NCI-H1105 treated with DMSO at 0.1 percent for 48 hours (cell line): Measurements from ENCODE around the gene SHC3.

ENCODE experiments used
- DNase-seq: peaks from one replicate; lab custom pipeline; 2025; lab: John Stamatoyannopoulos, UW

Gene SHC3

DNA sequence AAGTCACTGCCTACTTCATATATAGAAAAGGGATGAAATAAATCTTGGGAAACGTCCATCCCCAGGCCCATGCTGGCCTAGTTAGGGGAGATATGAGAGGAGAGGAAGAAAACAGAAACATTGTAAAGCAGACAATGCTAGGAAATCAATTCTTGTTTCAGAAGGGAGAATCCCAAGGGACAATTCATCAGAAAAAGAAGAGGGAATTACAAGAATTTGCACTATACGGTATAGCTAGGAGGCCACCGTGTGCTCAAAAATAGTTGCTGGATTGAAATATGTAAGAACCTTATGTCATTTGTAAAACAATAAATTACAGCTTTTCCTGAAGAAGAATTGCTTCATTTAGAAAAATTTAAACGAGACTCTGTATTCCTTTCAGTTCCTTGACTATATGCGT, 8.3 kb upstream of the SHC3 start:
- no peak for DNase-seq

DNA sequence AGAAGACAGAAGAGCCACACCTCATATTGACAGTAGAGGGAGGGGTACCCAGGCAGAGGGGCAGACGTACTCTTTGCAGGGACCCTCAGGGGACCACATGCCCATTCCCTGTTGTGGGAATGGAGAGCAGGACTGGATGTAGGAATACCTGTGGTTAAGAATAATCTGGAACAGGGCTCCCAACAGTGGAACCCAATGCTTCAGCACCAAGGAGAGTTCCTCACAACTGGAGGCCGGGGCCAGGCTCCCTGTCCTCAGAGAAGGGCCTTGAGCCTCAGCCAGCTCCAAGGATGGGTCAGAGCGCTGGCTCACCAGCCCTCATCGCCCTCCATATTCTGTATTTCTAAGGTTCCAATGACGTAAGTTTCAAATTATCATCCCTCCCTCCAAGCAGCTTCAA, 7.4 kb upstream of the SHC3 start:
- no peak for DNase-seq

DNA sequence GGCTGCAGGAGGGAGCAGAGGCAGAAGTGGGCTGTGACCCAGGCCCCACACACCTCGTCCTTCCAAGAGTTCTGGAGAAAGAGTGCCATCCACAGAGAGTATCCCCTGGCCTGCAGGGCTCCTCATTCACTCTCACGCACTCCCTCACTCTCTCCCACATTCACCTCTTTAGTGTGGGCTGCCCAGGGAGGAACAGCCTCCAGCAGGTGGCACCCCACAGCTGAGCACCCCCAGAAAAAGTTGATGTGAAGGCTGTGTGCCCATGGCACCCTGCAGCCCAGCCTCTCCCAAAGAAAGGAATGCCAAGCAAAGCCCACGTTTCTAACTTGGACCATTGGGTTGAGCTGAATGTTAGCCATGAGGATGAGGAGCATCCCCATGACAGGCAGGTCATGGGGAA, 4.5 kb upstream of the SHC3 start:
- no peak for DNase-seq

DNA sequence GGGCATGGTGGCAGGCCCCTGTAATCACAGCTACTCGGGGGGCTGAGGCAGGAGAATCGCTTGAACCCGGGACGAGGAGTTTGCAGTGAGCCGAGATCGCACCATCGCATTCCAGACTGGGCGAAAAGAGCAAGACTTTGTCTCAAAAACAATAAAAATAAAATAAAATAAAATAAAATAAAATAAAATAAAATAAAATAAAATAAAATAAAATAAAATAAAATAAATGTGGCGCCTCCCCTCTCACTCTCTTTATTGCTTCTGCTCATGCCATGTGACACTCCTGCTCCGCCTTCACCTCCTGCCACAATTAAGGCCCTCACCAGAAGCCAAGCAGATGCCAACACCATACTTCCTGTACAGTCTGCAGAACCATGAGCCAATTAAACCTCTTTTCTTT, 3.8 kb upstream of the SHC3 start:
- no peak for DNase-seq

DNA sequence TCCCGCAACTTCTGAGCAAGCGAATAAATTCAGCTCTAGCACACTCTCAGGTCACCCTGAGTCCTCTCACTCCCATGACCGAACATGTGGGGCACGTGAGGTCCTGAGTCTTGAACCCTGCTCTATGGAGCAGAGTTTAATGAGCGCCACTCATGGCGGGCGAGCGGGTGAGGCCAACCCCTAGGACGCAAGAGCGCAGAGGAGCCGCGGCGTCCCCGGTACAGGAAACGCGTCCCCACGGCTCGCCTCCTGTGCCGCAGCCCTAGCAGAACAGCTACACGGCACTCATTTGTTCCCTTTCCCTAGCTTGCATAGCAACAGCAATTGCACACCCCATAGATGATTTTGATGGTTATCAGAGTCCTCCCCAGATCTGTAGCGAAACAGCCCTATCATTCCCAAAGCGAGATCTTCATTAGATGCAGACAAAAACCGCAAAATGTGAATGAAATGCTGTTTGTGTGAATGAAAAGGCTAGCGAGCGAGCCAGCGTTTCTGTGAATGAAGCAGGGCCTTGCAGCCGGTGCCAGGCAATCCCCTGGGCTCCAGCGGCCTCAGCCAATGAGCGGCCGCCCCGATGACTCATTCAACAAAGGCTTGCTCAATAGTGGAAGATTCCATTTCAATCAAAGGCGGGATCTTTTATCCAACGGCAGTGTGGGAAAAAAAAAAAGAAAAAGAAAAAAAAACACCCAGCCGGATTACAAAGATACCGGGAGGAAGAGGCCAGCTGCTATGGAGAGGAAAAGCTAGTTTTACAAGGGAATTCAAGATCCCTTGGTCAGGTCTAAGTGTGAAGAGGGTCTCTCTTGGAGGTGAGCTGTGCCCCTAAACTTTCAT, 1.5 kb upstream of the SHC3 start:
- peak; percentile 95 for DNase-seq

DNA sequence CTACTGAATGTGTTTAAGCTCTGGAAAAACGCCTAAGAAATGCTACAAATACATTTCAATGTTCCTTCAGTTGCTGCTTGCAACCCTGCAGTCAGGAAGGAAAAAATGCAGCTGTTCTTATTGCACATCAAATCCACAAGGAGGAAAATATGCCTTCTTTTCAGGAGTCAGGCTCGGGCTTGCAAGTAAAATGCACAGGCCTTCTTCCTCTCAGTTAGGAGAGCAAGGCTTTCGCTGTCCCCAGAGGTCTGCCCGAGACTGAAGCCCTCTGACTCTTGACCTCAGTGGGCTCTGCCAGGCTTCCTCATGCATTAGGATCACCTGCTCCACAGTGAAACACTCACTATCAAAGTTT, 899 bp upstream of the SHC3 start:
- DNase-seq: peak; percentile 54

DNA sequence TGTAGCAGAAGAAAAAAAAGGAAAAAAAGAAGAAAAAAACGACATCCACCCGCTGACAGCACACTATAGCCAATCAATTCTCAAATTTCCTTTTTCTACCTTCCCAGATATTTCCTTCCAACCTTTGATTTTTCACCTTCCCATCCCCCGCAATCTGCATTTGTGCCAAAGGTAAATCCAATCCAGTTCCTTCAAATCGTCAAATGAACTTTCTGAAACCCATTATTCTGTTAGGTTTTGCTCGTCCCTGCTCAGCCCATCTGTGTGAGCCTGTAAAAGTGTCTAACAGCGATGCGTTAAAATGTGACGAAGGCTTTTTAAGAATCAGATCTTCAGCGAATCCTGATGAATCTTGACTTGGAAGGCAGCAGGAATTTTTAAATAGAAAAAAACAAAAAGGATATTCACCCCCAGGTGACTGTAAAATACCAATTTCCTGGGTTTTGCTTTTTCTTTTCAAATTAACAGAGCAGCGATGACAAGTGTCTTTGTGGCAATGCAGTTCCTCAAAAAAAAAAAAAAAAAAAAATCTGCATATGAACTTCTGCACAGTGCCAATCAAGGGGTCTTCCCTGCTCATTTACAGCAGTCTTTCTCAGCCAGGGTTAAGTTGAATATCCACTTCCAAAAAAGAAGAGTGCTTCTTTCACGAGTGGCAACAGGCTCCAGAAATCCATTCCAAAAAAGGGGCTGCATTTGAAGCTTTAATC, 367 bp upstream of the SHC3 start:
- no peak for DNase-seq

DNA sequence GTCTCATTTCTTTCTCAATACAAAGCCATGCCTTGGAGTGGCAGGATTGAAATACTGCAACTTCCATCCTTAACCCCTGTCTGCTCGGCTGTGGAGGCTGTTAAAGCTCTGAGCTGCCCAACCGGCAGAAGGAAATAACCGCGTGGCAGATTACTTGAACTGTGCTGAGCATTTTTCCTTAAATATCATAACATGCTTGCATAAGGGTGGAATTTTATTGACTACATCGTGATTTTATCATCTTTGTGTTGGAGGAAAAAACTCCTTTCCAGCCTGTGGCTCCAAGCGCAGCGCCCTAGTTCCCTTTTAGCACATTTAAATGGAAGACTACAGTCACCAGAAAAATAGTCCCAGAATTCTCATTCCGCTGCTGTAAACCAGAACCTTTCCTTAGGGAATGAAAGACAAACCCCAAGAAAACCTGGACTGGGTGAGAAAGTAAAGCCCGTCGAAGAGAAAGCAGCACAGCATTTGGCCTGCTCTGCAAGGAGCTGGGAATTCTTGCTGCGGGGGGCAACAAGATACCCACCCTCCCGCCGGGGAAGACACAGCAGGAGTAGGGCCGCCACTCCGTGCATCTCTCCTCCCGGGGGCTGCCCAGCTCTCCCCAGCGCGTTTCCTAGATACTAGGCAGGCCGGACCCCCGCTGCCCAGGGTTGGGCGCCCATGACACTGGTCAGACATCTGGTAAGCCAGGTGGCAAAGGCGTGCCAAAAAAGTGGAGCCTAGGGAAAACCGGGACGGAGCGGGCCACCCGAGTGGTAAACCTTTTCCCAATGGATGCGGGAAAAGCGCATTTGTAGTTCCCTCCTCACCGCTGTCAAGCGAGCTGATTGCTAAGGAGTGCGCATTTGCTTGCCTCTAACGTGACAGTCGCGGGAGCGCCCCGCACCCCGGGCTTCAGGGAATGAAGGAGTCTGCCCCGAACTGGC, 1.3 kb downstream of the SHC3 start:
- peak; percentile 13 for DNase-seq

DNA sequence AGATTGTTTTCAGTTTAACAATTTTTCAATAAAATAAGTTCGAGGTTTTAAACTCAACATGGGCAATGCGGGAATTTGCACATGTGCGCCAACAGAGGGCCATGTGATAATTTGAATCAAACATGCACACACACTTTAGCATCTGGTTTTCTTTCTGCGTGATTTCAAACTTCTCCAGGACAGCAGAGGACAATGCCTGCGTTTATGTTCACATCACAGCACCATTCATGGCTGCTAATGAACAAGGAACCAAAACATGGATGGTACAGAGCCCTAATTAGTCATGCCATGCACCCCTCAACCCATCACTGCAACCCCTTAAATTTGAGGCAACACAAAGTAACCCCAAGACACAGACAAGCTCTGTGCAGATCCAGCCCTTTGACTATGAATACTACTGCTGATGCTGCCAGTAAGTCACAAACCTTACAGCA, 2.8 kb downstream of the SHC3 start:
- no peak for DNase-seq

DNA sequence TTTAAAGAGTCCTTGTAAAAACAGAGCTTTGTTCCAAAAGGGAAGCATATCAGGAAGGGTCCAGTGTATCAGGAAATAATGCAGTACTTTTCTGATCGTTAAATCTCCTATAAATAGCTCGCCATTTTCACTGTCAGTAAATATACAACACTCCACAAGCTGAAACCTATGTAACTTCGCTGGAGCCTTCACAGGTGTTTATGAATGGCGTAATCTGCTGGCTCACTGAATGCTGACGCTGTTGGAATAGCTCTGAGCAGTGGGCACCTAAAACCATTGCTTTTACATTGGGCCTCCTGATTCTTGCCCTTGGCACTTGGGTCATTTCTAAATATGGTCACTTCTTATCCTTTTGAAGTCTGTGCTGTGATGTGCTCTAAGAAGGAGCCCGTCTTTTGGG, 4.3 kb downstream of the SHC3 start:
- no peak for DNase-seq

DNA sequence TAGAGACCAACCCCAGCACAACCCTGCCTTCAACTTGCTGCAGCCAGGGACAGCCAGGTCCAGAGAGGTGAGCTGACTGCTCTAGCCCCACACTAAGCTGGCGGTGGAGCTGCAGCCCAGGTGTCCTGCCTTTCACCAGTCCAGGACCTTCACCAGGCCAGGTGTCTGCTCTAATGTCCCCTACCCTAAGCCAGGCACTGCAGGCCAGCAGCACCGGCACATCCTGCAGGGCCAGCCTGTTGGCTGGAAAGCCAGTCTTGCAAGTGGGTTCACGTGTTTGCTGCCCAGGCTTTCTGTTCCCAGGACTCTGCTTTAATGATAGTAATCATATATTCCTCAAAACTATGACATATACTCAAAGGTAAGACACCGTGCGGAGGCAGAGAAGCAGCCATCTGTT, 5.5 kb downstream of the SHC3 start:
- no peak for DNase-seq

DNA sequence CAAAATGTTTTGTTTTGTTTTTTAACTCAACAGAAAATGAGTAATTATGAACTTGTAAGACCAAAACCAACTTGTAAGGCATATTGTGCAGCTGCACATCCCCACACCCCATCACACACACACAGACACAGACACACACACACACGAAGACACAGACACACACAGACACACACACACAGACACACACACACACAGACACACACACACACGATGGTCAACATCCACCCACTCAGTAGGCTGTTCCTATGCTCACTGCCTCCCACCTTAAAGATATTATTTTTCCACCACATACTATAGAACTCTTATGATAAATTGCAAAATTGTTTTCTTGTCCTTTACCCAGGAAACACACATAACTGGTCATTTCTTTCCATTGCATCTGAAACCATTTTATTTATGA, 6.2 kb downstream of the SHC3 start:
- no peak for DNase-seq

DNA sequence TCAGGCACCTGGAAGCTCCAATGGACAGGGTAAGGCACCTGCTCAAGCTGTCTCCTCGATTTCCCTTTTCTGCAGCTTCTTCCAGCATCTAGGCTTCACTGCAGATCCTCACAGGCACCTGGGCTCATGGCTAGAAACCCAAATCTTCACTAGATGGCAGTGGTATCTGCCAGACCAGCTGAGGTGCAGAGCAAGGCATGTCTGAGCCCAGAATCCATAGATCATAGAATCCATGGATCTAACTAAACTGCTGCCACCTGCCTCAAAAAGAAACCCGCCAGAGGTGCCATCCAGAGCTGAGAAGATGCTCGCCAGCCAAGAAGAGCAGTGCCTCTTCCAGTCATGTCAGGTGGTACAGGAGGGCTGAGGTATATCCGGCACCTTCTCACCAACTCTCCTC, 6.9 kb downstream of the SHC3 start:
- no peak for DNase-seq

DNA sequence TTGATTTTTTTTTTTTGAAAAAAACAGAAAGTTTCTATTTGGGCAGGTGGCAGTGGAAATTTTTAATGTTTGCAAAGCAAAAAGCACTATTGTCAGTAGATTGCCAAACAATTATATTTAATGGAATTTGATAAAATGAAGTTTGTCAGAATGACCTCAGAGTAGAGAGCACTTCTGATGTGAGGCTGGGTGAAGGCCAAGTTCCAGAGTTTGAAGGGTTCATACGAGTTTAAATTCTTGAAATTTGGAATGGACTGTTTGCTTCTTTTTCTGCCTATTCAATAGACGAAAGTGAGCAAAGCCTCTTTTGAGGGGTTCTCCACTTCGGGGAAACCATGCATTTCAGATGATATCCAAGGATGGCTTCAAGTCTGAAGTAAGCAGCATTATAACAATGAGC, 7.4 kb downstream of the SHC3 start:
- no peak for DNase-seq

DNA sequence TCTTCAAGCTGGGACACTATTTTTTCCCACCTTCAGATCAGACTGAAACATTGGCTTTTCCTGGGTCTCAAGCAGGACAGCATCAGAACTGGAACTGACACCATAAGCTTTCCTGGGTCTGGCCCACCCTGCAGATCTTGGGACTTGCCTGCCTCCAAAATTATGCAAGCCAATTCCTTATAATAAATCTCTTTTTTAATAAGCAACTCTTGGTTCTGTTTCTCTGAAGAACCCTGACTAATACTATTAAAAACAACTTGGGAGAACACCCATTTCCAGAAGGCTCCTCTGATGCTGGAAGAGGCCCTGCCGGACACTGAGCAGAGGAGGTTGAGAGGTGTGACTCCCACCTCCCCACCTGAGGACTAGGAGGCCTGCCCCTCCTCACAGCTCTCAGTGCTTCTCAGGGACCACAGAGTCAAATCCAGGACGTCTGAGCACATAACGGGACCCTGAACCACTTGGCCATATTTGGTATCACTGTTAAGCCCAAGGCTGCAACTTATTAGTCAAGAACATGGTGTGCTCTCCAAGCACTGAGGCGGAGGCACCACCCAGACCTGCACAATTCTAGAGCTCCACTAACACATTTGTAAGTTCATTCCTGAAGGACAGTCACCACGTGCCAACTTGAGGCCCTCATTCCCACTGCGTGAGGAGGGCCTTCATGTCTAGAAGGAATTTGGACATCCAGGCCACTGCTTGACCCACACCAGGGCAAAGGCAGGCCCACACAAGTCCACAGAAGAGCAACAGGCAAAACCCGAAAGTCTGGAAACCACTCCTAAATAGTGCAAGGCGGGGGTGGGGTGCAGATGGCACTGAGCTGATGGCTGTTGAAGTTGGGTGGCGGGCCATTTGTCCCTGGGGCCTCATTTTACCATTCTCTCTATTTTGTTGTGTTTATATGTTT, 9.5 kb downstream of the SHC3 start:
- DNase-seq: no peak

DNA sequence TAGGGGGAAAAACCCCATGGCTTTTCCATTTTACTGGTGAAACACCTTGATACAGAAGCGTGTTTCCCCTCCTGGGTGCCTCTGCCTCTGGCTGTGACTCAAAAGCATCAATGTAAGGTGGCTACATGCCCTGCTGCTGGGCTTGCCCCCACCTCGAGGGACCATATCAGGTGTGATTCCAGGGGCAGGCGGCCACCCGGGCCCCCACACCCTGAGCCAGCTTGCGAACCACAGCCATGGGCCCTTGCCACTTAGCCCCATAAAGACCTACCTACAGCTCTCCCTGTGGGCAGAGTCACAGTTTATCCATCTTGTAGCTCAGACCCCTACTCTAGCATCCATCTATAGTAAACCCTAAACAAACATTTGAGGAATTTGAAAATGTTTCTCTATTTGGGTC, 10.8 kb downstream of the SHC3 start:
- no peak for DNase-seq

DNA sequence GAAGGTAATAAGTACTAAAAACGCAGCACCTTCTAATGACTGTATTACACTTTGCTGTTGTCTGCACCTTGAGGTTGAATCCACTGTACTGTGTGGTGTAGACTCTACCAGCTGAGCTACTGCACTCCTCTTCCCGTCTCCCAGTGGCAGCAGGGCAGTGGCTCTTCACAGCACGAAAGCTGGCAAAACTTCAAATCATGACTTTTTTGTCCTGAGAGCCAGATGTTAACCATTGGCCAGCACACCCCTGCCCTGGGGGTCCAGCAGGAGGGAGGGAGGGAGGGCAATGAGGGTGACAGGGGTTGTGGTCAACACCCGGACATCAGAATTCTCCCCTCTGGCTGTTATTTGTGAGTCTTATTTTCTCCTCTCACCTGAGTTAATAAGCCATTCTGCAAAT, 11.8 kb downstream of the SHC3 start:
- no peak for DNase-seq

DNA sequence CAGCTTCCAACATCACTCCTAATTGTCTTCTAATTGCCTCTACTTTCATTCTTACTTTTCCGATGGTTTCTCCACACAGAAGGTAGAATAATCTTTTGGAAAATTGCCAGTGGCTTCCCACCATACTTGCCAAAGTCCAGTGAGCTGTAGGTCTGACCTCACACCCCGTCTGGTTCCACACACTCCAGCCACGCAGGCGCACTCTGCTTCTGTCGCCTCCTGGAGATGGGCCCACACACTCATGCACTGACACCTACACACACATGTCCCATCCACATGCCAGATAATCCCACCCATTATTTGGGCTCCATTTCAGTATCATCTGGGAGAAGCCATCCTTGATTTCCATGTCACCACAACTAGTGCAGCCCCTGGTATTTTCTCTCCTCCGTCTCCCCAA, 12.7 kb downstream of the SHC3 start:
- DNase-seq: no peak

DNA sequence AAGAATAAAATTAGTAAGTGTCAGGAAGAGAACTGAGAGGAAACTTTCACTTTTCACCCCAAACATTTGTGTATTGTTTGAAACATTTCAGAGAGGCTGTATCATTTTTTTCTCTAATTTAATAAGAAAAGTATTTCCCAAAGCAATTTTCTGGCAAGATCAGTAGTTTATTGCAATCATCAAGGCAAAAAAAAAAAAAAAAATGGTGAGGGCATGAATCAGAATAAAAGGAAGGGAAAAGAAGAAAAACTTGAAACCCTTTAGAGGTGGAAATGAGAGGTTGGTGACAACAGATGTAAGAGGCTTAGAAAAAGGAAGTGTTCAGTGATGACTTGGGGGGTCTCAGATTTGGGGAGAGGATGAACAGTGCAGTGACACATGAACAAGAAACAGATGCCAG, 13.3 kb downstream of the SHC3 start:
- no peak for DNase-seq

DNA sequence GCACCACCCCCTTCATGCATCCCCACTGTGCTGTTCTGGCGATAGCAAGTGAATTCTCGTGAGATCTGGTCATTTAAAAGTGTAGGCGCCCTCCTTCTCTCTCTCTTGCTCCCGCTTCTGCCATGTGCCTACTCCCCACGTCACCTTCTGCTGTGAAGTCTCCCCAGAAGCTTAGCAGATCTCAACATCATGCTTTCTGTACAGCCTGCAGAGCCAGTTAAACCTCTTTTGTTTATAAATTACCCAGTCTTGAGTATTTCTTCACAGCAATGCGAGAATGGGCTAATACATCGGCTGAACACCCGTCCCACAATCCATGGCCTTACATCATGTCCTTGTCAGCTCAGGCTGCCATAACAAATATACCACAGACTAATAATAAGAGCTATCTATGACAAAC, 17.4 kb downstream of the SHC3 start:
- no peak for DNase-seq

DNA sequence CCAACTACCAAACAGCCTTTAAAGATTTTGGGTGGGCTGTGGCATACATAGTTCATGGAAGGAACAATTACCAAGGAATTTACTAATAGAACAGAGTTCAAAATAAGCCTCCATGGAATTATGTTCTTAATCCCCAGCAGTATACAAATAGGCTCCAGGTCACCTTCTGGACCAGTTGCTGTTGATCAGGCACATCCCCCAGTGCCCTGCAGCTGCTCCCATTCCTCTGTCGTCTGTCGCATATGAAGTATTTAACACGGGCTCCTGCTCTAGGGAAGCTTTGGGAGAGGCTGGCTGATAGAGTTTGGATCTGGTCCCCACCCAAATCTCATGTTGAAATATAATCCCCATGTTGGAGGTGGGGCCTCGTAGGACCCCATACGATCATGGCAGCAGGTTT, 17.8 kb downstream of the SHC3 start:
- no peak for DNase-seq
